CD4-positive, alpha-beta T cell (primary cell): ENCODE measurements around the gene COL17A1. TPM values are rescaled to one million over a fixed set of nuclear protein-coding genes. Genes with fewer than 3 reads are reported as not detected.

ENCODE experiments used
- ATAC-seq: fragments of 200-7000 bp; cut with Tn5 transposase; one replicate; pipeline ENCODE4 v1.10.0; 2022; ENCODE audit warnings: mild to moderate bottlenecking; ENCODE audit not compliant: poor library complexity
- CTCF ChIA-PET: fragments of 350-600 bp; sonication (Branson Sonifier 250); formaldehyde crosslinking; loops from one replicate; lab custom pipeline; 2021; ENCODE audit warnings: antibody characterized with exemption, inconsistent platforms; lab: Charles Lee
- POLR2A ChIA-PET: fragments of 350-600 bp; sonication (Branson Sonifier 250); formaldehyde crosslinking; loops from one replicate; lab custom pipeline; 2021; ENCODE audit warnings: antibody characterized with exemption, inconsistent platforms; lab: Charles Lee
- DNase-seq, 14 experiments: peaks; one replicate each; pipeline ENCODE4 v3.0.0-alpha.2; 2013 to 2020; ENCODE audit warnings: mixed read lengths in 2 of 14
- H3K27ac ChIP-seq, 2 donors: one replicate each; pipeline versions ENCODE4 v1.5.1 to v1.7.0; 2013; ENCODE audit warnings: low read length in 2 of 2, low read depth in 1 of 2, mild to moderate bottlenecking in 1 of 2
- H3K27me3 ChIP-seq, 2 experiments: 1 replicate in 1 of 2; 2 replicates in 1 of 2; pipeline versions ENCODE4 v1.6.1 to v1.7.0; 2013; ENCODE audit warnings: low read length in 2 of 2, control low read depth in 1 of 2, mild to moderate bottlenecking in 1 of 2, moderate library complexity in 1 of 2; ENCODE audit not compliant: insufficient read depth in 2 of 2, control insufficient read depth in 1 of 2
- H3K36me3 ChIP-seq: one replicate; pipeline ENCODE4 v1.6.1; 2013; ENCODE audit warnings: low read length, control low read depth; ENCODE audit not compliant: insufficient read depth
- H3K4me1 ChIP-seq: one replicate; pipeline ENCODE4 v1.6.1; 2013; ENCODE audit warnings: low read length, control low read depth; ENCODE audit not compliant: insufficient read depth
- H3K4me3 ChIP-seq: one replicate; pipeline ENCODE4 v1.5.1; 2013; ENCODE audit warnings: mild to moderate bottlenecking, low read length, moderate library complexity
- H3K9me3 ChIP-seq, 2 experiments: 1 replicate in 1 of 2; 2 replicates in 1 of 2; pipeline versions ENCODE4 v1.6.1 to v1.7.0; 2013; ENCODE audit warnings: low read length in 2 of 2, mild to moderate bottlenecking in 2 of 2, control low read depth in 1 of 2, moderate library complexity in 1 of 2; ENCODE audit not compliant: control insufficient read depth in 1 of 2, insufficient read depth in 1 of 2
- H3K27ac Mint-ChIP-seq: one replicate; pipeline ENCODE4 v1.8.0; 2020; ENCODE audit warnings: mixed read lengths
- H3K27me3 Mint-ChIP-seq: one replicate; pipeline ENCODE4 v1.8.0; 2021; ENCODE audit warnings: mixed read lengths
- H3K36me3 Mint-ChIP-seq: one replicate; pipeline ENCODE4 v1.8.0; 2021; ENCODE audit warnings: low read depth, mixed read lengths
- H3K4me1 Mint-ChIP-seq: one replicate; pipeline ENCODE4 v1.8.0; 2021; ENCODE audit warnings: low read depth, mixed read lengths
- H3K4me3 Mint-ChIP-seq: one replicate; pipeline ENCODE4 v1.8.0; 2020; ENCODE audit warnings: mild to moderate bottlenecking, mixed read lengths
- H3K9me3 Mint-ChIP-seq: one replicate; pipeline ENCODE4 v1.8.0; 2020; ENCODE audit warnings: mixed read lengths
- intact Hi-C, 2 experiments: fragments of 100-400 bp; cut with DNase I in 1 of 2; cut with micrococcal nuclease in 1 of 2; formaldehyde crosslinking; loops; one replicate each; pipeline versions ENCODE4 v1.15.1 to v1.9.0; 2023 to 2025; cut with DNase I, micrococcal nuclease
- total RNA-seq, 174 experiments: library from RNA in 2 of 174; stranded (reverse) in 2 of 174; gene quantifications; one replicate each; pipeline ENCODE4 v1.2.3 and lab custom pipeline; 2021 to 2026
- TF ChIP-seq, protein P1 (sequence below): fragments of 200-600 bp; IDR thresholded peaks from one replicate; pipeline ENCODE4 v1.8.0; 2022; ENCODE audit warnings: antibody characterized with exemption, mild to moderate bottlenecking

Gene COL17A1
- total RNA-seq, 2 experiments from 2014 or later, result not detected

DNA sequence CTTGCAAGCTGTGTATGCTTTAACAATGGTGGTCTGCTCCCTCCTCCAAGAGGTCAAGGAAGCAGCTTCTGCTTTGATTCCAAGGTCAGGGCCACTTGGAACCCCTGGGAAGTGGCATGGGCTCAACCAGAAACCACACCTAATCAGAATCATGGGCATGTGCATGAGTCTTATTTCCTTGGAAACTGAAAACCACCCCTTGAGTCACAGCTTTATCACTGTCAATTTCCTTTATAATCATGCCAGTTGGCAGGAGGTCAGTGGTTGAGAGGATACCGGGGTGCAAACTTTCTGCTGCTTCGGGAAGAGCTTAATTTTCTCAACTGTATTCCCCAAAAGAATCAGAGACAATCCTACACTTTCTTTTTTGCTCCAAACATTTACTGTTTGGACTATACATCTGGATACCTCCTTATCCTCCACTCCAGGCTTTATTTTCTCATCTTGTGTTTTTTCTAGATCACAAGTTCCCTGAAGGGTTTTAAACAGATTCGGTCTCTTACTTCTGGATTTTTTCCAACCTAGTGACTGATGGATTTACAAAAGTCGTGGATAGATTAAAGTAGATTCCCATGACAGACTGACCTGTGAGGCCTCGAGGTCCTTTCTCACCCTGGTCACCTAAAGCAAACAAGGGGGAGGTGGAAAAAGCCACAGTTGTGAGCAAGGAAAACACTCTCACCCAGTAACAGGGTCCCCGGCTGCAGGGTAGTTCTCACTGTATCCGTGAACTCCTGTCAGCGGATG lies 36.0 kb downstream of the COL17A1 start:
- Histone ChIP-seq H3K4me1 (no peaks in the 10 kb centered on the region), H3K4me3 (no peak overlapping the region), H3K36me3 (no peaks in the 10 kb centered on the region), H3K9me3 (no peaks in the 10 kb centered on the region), H3K27me3 (no peaks in the 10 kb centered on the region), H3K27ac (no peak overlapping the region)
- no peak overlapping the region for H3K27ac Mint-ChIP-seq
- no peak for ATAC-seq
- intact Hi-C loops, result loop anchor here in 1 of 2 experiments (5.0 kb wide), 1 partner anchor 158 kb away; no protein-coding TSS in a partner anchor
- H3K36me3 Mint-ChIP-seq, result no peaks in the 10 kb centered on the region
- H3K4me1 Mint-ChIP-seq, result no peaks in the 10 kb centered on the region
- no peaks in the 10 kb centered on the region for H3K9me3 Mint-ChIP-seq
- H3K4me3 Mint-ChIP-seq, result no peak overlapping the region
- H3K27me3 Mint-ChIP-seq, result no peaks in the 10 kb centered on the region
- ChIA-PET CTCF (no interaction called here), POLR2A (no interaction called here)
- no peak for DNase-seq
- TF ChIP-seq, protein P1, sequence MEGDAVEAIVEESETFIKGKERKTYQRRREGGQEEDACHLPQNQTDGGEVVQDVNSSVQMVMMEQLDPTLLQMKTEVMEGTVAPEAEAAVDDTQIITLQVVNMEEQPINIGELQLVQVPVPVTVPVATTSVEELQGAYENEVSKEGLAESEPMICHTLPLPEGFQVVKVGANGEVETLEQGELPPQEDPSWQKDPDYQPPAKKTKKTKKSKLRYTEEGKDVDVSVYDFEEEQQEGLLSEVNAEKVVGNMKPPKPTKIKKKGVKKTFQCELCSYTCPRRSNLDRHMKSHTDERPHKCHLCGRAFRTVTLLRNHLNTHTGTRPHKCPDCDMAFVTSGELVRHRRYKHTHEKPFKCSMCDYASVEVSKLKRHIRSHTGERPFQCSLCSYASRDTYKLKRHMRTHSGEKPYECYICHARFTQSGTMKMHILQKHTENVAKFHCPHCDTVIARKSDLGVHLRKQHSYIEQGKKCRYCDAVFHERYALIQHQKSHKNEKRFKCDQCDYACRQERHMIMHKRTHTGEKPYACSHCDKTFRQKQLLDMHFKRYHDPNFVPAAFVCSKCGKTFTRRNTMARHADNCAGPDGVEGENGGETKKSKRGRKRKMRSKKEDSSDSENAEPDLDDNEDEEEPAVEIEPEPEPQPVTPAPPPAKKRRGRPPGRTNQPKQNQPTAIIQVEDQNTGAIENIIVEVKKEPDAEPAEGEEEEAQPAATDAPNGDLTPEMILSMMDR, result no peak

DNA sequence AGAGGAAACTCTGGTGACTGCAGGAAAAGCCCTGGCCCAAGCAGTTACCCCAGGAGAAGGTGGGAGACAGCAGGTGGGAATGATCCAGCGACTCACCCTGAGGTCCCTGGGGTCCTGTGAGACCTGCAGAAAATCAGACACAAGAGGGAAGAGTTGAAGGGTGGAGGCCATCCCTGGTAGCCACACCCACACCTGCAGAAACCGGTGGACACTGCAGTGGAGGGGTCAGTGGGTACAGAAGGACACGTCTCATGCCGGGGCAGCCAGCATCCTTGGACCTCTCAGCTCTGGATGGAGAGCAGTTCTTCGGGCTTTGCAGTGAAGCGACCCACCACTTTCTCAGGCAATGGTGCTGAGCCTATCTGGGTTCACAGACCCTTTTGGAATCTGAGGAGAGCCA lies 39.0 kb downstream of the COL17A1 start:
- H3K36me3 Mint-ChIP-seq, result no peaks in the 10 kb centered on the region
- Histone ChIP-seq H3K4me1 (no peaks in the 10 kb centered on the region), H3K9me3 (no peaks in the 10 kb centered on the region), H3K27ac (no peak overlapping the region), H3K27me3 (no peaks in the 10 kb centered on the region), H3K4me3 (no peak overlapping the region), H3K36me3 (no peaks in the 10 kb centered on the region)
- ChIA-PET CTCF (no interaction called here), POLR2A (no interaction called here)
- ATAC-seq (no peak), DNase-seq (no peak)
- intact Hi-C loops, result loop anchor here in 1 of 2 experiments (5.0 kb wide), 1 partner anchor 161 kb away; no protein-coding TSS in a partner anchor
- H3K27ac Mint-ChIP-seq, result no peak overlapping the region
- TF ChIP-seq, protein P1, result no peak
- no peaks in the 10 kb centered on the region for H3K9me3 Mint-ChIP-seq
- H3K4me3 Mint-ChIP-seq, result no peak overlapping the region
- H3K27me3 Mint-ChIP-seq, result no peaks in the 10 kb centered on the region
- no peaks in the 10 kb centered on the region for H3K4me1 Mint-ChIP-seq

DNA sequence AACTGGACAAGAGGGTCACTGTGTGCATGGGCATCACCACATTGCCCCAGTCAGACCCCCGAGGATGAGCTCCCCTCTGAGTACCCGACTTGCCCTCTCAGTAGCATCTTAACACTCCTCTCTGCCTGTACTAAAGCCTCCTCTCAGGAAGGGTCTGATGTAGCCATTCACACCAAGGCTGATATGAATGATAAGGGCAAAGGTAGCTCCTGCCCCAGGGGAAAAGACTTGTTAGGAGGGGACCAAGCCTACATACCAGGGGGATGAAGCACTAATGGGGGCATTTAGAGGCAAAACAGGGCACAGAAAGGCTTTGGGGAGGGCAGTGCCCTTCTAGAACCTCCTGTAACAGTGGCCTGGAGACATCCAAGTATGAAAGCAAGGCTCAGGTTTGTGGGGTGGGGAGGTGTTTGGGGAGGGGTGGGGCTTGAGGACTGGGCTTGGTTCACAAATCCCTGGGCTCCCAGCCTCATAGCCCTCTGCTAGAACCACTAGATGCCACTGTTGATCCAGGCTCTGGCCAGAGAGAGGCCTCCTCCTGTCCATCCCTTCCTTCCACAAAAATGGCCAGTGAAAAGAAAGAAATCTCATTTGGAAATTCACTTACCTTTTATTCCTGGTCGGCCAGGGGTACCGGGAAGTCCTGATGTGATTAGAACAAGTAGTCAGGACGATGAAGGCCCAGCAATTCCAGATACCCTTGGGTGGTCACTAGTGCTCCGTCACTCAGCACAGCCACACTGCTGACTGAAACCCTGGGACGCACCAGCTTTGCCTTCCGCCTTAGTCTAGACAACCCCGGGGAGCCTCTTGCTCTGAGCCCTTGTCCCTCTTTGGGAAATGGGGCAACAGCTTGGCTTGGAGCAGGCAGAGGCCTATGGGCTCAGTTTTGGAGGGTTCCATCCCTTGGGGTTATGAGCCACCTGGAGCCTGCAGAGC lies 40.3 kb downstream of the COL17A1 start:
- Mint-ChIP-seq H3K36me3 (no peaks in the 10 kb centered on the region), H3K9me3 (no peaks in the 10 kb centered on the region), H3K4me1 (no peaks in the 10 kb centered on the region), H3K4me3 (no peak overlapping the region), H3K27ac (no peak overlapping the region), H3K27me3 (no peaks in the 10 kb centered on the region)
- Histone ChIP-seq H3K27ac (no peak overlapping the region), H3K4me1 (no peaks in the 10 kb centered on the region), H3K4me3 (no peak overlapping the region), H3K27me3 (no peaks in the 10 kb centered on the region), H3K36me3 (no peaks in the 10 kb centered on the region), H3K9me3 (no peaks in the 10 kb centered on the region)
- peak in 2 of 14 experiments; percentile 12 to 23 for DNase-seq
- no peak for ATAC-seq
- POLR2A ChIA-PET, result no interaction called here
- intact Hi-C loops, result loop anchor here in 1 of 2 experiments (5.0 kb wide), 1 partner anchor 162 kb away; no protein-coding TSS in a partner anchor
- CTCF ChIA-PET, result no interaction called here
- TF ChIP-seq, protein P1, result no peak
